Ishikawa (cell line): ENCODE measurements around the gene DENND1B.

Experiments
- CEBPB ChIP-seq: IDR thresholded peaks from 2 replicates; pipeline ENCODE4 v1.6.1; 2012
- CREB1 ChIP-seq: IDR thresholded peaks from 2 replicates; pipeline ENCODE4 v1.6.1; 2012; ENCODE audit warnings: low read depth
- EGR1 ChIP-seq: IDR thresholded peaks from 2 replicates; pipeline ENCODE4 v1.6.1; 2012
- EP300 ChIP-seq: IDR thresholded peaks from 2 replicates; pipeline ENCODE4 v1.6.1; 2012; ENCODE audit warnings: borderline replicate concordance
- FOXM1 ChIP-seq: IDR thresholded peaks from 2 replicates; pipeline ENCODE4 v1.6.1; 2012; ENCODE audit warnings: low read depth, borderline replicate concordance
- NFIC ChIP-seq: IDR thresholded peaks from 2 replicates; pipeline ENCODE4 v1.6.1; 2012
- RAD21 ChIP-seq: IDR thresholded peaks from 2 replicates; pipeline ENCODE4 v1.6.1; 2012; ENCODE audit warnings: low read depth
- TAF1 ChIP-seq: IDR thresholded peaks from 2 replicates; pipeline ENCODE4 v1.6.1; 2012; ENCODE audit warnings: low read depth, mild to moderate bottlenecking
- TCF12 ChIP-seq: IDR thresholded peaks from 2 replicates; pipeline ENCODE4 v1.6.1; 2012; ENCODE audit warnings: low read depth
- TEAD4 ChIP-seq: IDR thresholded peaks from 2 replicates; pipeline ENCODE4 v1.6.1; 2012
- YY1 ChIP-seq: IDR thresholded peaks from 2 replicates; pipeline ENCODE4 v1.6.1; 2012; ENCODE audit warnings: low read depth
- ZBTB7A ChIP-seq: IDR thresholded peaks from 2 replicates; pipeline ENCODE4 v1.6.1; 2012; ENCODE audit warnings: low read depth
- TF ChIP-seq, protein P1 (sequence below): IDR thresholded peaks from 2 replicates; pipeline ENCODE4 v1.6.1; 2012; ENCODE audit warnings: low read depth, mild to moderate bottlenecking
- TF ChIP-seq, protein P2 (sequence below): IDR thresholded peaks from 2 replicates; pipeline ENCODE4 v1.6.1; 2012
- TF ChIP-seq, protein P3 (sequence below): IDR thresholded peaks from 2 replicates; pipeline ENCODE4 v1.6.1; 2012

DENND1B gene

DNA sequence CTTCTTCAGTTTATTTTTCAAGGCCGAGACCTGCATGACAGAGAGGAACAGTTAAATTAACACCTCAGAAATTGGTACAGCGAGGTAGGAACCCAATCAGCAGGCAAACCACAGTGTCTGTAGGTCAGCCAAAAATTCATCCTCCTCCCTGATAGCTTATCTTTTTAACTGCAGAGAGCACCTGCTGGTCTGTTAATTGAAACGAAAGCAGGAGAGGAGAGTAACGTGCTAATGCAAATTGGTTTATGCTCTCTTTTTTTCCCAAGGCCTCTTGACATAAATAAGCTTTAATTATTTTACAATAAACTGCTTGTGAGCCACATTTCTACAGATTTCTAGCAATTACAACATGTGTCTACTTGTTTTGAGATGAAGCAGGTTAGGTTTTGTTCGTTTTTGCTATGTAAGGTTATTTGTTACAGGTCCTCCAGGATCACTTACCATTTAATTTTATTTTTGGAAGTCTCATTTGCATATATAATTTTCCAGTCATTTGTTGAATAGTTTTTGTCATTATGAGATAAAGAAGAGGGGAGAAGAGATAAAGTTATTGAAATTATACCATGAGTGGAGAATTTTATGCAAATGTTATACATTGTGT, 179.9 kb downstream of the DENND1B start:
- TF ChIP-seq NFIC (no peak), TEAD4 (no peak), TAF1 (no peak), FOXM1 (no peak), CREB1 (no peak), EP300 (no peak), TCF12 (no peak), EGR1 (no peak), ZBTB7A (no peak), RAD21 (no peak), YY1 (no peak), CEBPB (no peak)
- TF ChIP-seq, protein P1, sequence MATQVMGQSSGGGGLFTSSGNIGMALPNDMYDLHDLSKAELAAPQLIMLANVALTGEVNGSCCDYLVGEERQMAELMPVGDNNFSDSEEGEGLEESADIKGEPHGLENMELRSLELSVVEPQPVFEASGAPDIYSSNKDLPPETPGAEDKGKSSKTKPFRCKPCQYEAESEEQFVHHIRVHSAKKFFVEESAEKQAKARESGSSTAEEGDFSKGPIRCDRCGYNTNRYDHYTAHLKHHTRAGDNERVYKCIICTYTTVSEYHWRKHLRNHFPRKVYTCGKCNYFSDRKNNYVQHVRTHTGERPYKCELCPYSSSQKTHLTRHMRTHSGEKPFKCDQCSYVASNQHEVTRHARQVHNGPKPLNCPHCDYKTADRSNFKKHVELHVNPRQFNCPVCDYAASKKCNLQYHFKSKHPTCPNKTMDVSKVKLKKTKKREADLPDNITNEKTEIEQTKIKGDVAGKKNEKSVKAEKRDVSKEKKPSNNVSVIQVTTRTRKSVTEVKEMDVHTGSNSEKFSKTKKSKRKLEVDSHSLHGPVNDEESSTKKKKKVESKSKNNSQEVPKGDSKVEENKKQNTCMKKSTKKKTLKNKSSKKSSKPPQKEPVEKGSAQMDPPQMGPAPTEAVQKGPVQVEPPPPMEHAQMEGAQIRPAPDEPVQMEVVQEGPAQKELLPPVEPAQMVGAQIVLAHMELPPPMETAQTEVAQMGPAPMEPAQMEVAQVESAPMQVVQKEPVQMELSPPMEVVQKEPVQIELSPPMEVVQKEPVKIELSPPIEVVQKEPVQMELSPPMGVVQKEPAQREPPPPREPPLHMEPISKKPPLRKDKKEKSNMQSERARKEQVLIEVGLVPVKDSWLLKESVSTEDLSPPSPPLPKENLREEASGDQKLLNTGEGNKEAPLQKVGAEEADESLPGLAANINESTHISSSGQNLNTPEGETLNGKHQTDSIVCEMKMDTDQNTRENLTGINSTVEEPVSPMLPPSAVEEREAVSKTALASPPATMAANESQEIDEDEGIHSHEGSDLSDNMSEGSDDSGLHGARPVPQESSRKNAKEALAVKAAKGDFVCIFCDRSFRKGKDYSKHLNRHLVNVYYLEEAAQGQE, result no peak
- TF ChIP-seq, protein P2, sequence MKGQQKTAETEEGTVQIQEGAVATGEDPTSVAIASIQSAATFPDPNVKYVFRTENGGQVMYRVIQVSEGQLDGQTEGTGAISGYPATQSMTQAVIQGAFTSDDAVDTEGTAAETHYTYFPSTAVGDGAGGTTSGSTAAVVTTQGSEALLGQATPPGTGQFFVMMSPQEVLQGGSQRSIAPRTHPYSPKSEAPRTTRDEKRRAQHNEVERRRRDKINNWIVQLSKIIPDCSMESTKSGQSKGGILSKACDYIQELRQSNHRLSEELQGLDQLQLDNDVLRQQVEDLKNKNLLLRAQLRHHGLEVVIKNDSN, result no peak
- TF ChIP-seq, protein P3, sequence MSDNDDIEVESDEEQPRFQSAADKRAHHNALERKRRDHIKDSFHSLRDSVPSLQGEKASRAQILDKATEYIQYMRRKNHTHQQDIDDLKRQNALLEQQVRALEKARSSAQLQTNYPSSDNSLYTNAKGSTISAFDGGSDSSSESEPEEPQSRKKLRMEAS, result no peak

DNA sequence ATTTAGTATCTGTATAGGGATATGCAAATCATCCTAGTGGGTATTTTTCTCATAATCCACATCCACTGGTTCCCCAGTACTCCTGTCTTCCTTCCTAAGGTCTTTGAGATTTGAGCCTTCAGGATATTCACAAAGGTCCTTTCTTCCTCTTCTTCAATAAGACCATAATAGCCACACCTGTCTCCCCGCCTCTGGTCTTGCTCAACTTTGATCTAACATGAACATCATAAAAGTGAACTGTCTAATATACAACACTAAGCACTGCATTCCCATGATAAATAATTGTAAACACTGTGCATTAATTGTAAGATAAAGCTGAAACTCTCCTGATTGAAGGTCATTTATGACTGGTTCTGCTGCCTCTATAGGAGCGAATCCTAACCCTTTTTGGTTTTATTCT, 184.6 kb downstream of the DENND1B start:
- no peak for TF ChIP-seq RAD21
- no peak for TF ChIP-seq FOXM1
- TF ChIP-seq EGR1, result no peak
- TF ChIP-seq, protein P3, result no peak
- no peak for TF ChIP-seq EP300
- TF ChIP-seq, protein P1, result no peak
- no peak for TF ChIP-seq CEBPB
- TF ChIP-seq NFIC, result no peak
- no peak for TF ChIP-seq TEAD4
- TF ChIP-seq ZBTB7A, result no peak
- no peak for TF ChIP-seq CREB1
- TF ChIP-seq TAF1, result no peak
- TF ChIP-seq, protein P2, result no peak

DNA sequence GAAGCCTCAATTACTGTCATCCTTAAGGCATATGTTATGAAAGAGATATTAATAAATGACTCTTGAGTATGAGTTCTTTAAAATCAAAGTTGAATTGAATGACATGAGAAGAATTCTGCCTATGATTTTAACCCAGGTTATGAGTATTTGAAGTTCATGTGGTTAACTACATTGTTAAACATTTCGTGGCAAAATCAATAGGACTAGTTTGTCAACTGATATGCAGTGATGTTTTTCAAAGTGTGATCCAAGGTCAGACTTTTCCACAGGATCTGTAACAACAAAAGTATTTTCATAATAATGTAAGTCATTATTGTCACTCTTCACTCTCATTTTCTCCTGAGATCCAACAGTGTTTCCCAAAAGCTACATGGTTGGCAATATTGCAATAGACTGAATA, 189.5 kb downstream of the DENND1B start:
- TF ChIP-seq YY1 (no peak), NFIC (no peak), CEBPB (no peak), RAD21 (no peak), TEAD4 (no peak), EP300 (no peak), CREB1 (no peak), TCF12 (no peak), EGR1 (no peak), TAF1 (no peak)
- TF ChIP-seq, protein P3, result no peak
- TF ChIP-seq, protein P2, result no peak
- TF ChIP-seq, protein P1, result no peak

DNA sequence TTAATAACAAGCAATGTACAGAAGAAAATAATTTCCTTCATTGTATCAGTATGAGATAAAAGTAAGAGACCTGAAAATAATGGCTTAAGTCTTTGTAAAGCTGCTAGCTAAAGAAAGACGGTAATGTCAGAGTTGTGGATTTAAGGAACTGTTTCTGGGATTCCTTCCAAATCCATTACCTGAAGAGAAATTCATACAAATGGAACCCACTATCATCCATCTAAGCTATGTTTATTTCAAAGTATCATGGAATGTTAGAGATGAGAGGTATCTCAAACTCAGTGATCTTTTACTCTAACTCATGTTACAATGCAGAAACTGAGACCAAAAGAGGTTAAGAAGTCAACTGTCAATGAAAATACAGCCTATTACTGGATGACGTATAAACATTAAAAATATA, 197.7 kb downstream of the DENND1B start:
- no peak for TF ChIP-seq EP300
- TF ChIP-seq, protein P2, result no peak
- TF ChIP-seq CEBPB, result no peak
- no peak for TF ChIP-seq FOXM1
- TF ChIP-seq TAF1, result no peak
